Stimulated activated CD8-positive, alpha-beta memory T cell treated with anti-CD3 and anti-CD28 coated beads, Interleukin-2, amount 100 ng/mL, for 1 hour (primary cell): ENCODE measurements around the gene PALLD.

Experiments
- DNase-seq, 2 donors: peaks; one replicate each; pipeline ENCODE4 v3.0.0-alpha.2; 2020; ENCODE audit warnings: low read depth in 2 of 2

Gene PALLD

GRCh38 chr4:168623011-168623410 lies 126.2 kb downstream of the PALLD start:
- no peak for DNase-seq

- DNase-seq = no peak
These were observed 126.6 kb downstream of the PALLD start for GRCh38 chr4:168623484-168623883.

- no peak for DNase-seq
These were observed 131.4 kb downstream of the PALLD start for GRCh38 chr4:168628251-168628650.

GRCh38 chr4:168629566-168629965 lies 132.7 kb downstream of the PALLD start:
- DNase-seq = no peak

- DNase-seq = no peak
These were observed 133.8 kb downstream of the PALLD start for GRCh38 chr4:168630445-168631187.

DNA sequence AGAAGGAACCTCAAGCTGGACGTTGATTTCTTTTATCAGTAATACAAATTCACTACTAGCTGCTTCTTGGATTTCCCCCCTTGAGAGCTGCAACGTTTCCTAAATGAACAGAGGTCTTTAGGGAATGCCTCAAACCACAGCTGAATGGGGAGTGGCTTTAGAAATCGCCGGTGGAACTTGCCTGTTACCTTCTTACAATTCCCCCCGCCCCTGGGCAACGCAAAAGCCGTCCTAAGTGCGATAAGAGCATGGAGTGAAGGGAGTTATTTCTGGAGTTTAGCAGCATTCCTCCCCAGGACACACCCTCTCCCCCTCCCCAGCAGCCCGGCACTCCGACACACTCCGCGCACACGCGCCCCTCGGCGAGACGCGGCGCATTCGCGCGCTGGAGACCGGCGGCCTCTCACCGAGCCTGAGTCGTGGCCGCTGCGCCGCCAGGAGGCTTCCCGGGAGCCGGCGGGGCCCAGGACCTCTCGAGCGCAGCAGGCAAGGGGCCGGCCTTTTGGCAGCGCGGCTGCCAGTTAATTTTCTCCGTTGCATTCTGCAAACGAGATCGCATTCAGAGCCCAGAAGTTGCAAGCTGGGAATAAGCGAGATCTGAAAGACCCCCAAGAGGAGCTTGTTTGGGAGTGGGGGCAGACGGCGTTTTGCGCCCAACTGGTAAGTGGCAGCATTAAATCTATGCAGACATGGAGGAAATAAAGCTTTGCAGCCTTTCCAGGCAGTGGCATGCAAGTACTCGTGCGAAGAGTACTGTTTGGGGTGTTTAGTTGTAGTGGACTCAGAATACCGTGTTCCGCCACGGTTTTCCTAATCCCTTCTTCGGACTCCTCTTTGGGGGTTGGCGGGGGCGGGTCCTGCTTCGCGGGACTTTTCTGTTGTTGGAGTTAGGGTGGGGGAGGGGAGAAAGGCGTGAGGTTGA lies 134.7 kb downstream of the PALLD start:
- no peak for DNase-seq

DNA sequence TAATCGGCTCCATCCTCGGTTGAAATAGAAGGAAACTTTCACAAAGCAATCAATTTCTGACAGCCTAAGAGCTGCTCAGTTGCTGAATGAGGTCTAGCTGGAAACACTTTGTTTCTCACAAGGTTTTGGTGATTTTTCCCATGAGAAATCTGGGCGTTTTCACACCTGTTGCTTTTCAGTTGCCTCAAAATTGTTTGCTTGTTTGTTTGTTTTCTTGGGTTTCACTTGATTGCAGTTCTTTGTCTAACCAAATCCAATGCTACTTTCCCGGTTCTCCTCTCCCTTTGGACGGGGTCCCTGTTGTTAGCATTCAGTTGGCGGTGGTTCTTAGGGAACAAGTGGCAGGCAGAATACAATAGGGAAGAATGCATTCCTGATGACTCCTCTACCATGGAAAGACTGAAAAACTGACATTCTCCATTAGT lies 135.5 kb downstream of the PALLD start:
- DNase-seq = no peak

GRCh38 chr4:168633064-168633463 lies 136.2 kb downstream of the PALLD start:
- no peak for DNase-seq

DNA sequence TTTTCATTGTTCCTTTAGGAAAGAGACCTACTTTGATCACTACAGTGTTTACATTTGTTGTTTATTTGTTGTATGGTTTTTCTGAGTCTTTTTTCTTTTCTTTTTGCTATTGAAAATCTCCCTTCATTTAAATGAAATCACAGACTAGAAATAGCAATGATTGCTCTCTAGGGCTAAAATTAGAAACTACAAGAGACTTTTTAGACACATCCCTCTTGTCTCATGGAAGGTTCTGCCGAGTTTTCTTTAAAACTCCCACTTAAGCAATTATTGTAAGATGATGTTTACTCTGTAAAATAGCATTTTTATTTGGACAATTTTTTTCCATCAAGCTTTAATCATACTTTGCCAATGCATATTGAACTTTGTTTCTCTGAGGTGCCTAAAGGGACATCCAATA lies 136.6 kb downstream of the PALLD start:
- no peak for DNase-seq

DNA sequence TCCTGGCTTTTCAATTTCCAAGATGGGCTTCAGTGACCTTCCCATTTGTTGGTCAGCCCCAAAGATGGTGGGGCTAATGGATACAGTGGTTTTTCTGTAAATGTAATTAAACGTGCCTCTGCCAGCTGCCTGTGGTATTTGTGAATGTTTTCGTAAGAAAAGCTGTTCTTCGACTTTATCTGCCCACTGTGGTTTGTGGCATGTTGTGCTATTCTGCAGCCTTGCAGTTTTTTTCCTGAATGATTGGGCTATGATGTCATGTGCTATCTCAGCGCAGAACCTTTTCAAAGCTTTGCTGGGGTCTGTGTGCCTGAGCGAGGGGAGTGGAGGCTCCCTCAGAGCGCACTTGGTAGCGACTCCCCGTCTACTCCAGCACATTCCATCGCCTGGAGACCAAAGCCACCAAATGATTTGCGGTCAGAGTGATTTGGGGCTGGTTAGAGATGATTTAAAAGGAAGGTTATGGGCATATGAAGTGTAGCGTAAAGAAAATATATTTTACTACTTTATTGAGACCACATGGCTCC lies 137.5 kb downstream of the PALLD start:
- DNase-seq = no peak

DNA sequence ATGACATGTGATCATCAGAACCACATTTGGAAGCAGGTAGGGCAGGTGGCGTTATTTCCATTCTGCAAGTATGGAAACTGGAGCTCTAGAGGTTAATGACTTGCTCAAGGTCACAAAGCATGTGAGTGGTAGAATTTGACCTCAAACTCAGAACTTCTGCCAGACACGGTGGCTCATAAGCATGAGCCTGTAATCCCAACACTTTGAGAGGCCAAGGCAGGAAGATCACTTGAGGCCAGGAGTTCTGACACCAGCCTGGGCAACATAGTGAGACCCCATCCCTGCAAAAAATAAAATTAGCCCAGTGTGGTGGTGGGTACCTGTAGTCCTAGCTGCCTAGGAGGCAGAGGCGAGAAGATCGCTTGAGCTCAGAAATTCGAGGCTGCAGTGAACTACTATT lies 139.2 kb downstream of the PALLD start:
- DNase-seq = no peak

GRCh38 chr4:168636506-168637196 lies 139.8 kb downstream of the PALLD start:
- no peak for DNase-seq

- no peak for DNase-seq
These were observed 141.3 kb downstream of the PALLD start for GRCh38 chr4:168637872-168638756.

DNA sequence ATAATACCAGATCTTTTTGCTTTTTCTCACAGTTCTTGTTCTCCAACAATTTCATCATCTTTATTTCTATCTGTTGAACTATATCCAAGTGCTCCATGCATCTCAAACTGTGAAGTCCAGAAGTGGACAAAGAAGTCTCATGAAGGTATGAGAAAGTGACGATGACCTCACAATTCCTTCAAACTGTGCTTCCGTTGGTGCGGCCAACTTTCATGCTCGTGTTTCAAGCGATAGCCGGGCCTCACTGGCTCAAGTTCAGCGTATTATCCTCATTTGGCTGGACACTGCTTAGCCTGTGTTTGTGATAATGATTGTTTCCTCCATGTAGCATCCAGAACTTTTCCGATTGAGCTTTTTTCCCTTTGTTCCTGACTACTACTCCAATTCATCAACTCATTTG lies 143.1 kb downstream of the PALLD start:
- DNase-seq = no peak

DNA sequence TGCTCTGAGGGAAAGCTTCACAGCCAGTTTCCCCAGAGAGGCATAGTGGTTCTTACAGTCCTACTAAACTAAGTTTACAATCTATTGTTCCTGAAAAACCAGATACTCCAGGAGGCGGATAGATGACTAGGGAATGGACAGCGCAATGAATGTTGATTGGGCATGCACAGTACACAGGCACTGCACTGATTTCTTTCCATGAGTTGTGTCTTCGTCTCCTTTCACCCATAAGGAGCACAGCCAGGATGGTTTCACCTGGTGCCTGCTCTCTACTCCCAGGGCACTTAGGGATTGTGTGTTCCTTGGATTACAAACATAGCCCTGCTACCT lies 144.9 kb downstream of the PALLD start:
- DNase-seq = no peak

DNA sequence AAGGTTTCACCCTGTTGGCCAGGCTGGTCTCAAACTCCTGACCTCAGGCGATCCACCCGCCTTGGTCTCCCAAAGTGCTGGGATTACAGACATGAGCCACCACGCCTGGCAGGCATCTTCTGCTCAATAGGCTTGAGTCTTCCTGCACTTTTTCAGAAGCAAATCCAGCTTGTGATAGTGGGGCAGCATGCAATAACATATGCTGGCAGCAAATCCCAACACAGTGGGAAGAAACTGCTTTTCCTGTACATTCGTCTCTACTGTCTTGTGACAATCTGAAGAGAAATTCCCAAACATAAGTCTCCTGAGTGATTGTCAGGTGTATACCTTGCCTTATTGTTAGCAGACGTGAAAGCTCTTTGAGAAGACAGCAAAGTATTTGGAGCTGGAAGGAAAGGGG lies 145.7 kb downstream of the PALLD start:
- no peak for DNase-seq

GRCh38 chr4:168643111-168643795 lies 146.4 kb downstream of the PALLD start:
- no peak for DNase-seq

GRCh38 chr4:168643796-168644159 lies 146.9 kb downstream of the PALLD start:
- no peak for DNase-seq

DNA sequence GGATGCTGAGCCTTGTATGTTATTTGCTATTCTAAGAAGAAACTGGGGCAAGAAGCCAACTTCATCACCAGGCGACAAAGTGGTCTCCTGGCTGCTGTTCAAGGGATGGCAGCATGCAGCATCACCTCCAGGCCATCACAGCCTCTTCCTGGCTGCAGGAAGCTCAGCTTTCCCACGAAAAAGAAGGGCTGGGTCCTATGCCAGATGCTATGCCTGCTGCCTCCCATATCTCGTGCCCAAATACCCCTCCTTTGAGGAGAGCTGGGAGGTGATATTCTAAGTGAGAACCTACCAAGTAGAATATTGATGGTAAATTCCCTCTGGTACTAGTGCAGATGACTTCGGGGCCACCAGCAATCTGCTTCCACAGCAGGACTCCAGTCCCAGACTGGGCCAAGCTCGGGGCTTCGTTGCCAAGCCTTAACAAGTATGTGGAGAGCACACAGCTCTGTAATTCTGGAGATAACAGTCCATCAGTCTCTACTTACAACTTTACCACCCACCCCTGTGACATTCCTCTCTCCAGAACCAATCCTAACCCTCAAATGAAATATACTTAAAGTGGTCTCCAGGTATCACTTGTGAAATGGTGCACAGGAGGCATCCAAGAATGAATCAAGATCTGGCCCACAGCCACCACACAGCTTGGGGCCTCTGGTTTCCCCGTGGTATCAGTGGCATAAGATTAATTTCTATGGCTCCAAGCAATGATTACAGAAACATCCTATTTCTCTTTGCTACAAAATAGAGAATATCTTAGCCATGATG lies 149.3 kb downstream of the PALLD start:
- DNase-seq = no peak
